ENCODE data around the gene KCTD12.

The KCTD12 gene

GRCh38 chr13:76886005-76886291, 257 bp downstream of the KCTD12 start:
- FAIRE-seq: no peak

GRCh38 chr13:76885203-76886004, 801 bp downstream of the KCTD12 start:
- no peak for FAIRE-seq

- FAIRE-seq: no peak
These were observed 1.4 kb downstream of the KCTD12 start for GRCh38 chr13:76884907-76885202.

- FAIRE-seq: no peak
These were observed 1.9 kb downstream of the KCTD12 start for GRCh38 chr13:76884186-76884906.

GRCh38 chr13:76883236-76883635, 3.0 kb downstream of the KCTD12 start:
- FAIRE-seq: peak; percentile 5

GRCh38 chr13:76882431-76882830, 3.8 kb downstream of the KCTD12 start:
- FAIRE-seq: no peak

GRCh38 chr13:76879883-76880270, 6.3 kb downstream of the KCTD12 start:
- no peak for FAIRE-seq

- FAIRE-seq: no peak
These were observed 6.9 kb downstream of the KCTD12 start for GRCh38 chr13:76879203-76879882.

GRCh38 chr13:76878043-76878442, 8.2 kb downstream of the KCTD12 start:
- FAIRE-seq: no peak

GRCh38 chr13:76875271-76875815, 10.9 kb downstream of the KCTD12 start:
- FAIRE-seq: no peak

GRCh38 chr13:76874479-76874878, 11.7 kb downstream of the KCTD12 start:
- FAIRE-seq: no peak

GRCh38 chr13:76873445-76873844, 12.8 kb downstream of the KCTD12 start:
- peak; percentile 5 for FAIRE-seq

GRCh38 chr13:76872675-76873074, 13.5 kb downstream of the KCTD12 start:
- no peak for FAIRE-seq

- FAIRE-seq: no peak
These were observed 14.8 kb downstream of the KCTD12 start for GRCh38 chr13:76871432-76871831.

GRCh38 chr13:76868371-76868770, 17.8 kb downstream of the KCTD12 start:
- no peak for FAIRE-seq

GRCh38 chr13:76865996-76866503, 20.2 kb downstream of the KCTD12 start:
- FAIRE-seq: no peak

GRCh38 chr13:76865109-76865508, 21.1 kb downstream of the KCTD12 start:
- no peak for FAIRE-seq

GRCh38 chr13:76864259-76864658, 21.9 kb downstream of the KCTD12 start:
- FAIRE-seq: no peak

- no peak for FAIRE-seq
These were observed 23.2 kb downstream of the KCTD12 start for GRCh38 chr13:76863022-76863421.

GRCh38 chr13:76861859-76862258, 24.3 kb downstream of the KCTD12 start:
- no peak for FAIRE-seq

- FAIRE-seq: no peak
These were observed 25.5 kb downstream of the KCTD12 start for GRCh38 chr13:76860706-76861105.

GRCh38 chr13:76854894-76855293, 31.3 kb downstream of the KCTD12 start:
- FAIRE-seq: no peak

- FAIRE-seq: no peak
These were observed 32.1 kb downstream of the KCTD12 start for GRCh38 chr13:76853921-76854608.
